Measurements from ENCODE around the gene ABCA2.

DNA sequence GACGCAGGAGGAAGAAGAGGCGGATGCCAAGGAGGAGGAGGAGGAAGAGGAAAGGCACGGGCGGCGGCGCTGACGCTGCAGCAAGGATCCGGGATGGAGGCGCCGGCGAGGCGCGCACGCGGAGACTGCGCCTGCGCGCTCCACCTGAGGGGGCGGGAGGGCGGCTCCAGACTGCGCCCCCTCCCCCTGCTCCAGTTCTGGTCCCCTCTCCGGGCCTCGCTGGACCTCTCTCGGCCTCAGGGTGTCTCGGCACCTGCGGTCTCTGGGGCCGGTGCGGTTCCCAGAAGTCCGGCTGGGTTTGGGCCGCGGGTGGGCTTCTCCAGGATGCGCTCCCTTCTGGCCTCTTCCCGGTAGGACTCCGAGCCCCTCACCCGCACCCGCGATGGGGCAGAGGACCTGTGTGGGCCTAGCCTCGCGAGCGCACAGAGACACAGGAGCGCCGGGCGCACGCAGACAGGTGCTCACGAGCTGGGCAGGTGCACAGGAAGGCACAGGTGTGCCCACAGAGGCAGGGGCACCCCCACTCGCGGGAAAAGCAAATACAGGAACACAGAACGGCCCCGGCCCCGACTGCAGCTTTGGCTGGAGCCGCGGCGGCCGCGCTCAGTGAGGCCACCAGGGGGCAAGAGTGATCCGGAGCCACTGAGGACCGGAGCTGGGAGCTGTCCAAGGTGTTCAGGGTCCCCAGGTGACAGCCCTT is 18.2 kb upstream of the ABCA2 start, which contains the start of gene NPDC1:
- TF ChIP-seq CTCF (IDR thresholded peaks at IDR 0.05; ENCODE audit: insufficient read depth, low read length, poor library complexity, severe bottlenecking), result peak; percentile 68
- TF ChIP-seq EZH2phosphoT487 (conservative IDR thresholded peaks at IDR 0.05; ENCODE audit: low read length), result 0 out of 2 replicates have a peak, but pooled peaks have one; percentile 78
